Thyroid gland (tissue), 4 donors: Measurements from ENCODE around the gene CD83. TPM values are rescaled to one million over a fixed set of nuclear protein-coding genes. Genes with fewer than 3 reads are reported as not detected.

Experiments
- DNase-seq, 2 donors: peaks; one replicate each; pipeline ENCODE4 v3.0.0-alpha.2; 2019
- H3K27ac ChIP-seq, 3 donors: fragments of 200-600 bp; sonication (generic); 1 replicate in 2 of 3; 2 replicates in 1 of 3; pipeline ENCODE4 v1.5.1; 2016 to 2019; ENCODE audit warnings: mild to moderate bottlenecking in 1 of 3, moderate library complexity in 1 of 3
- H3K27me3 ChIP-seq: fragments of 200-600 bp; sonication (generic); one replicate; pipeline ENCODE4 v1.5.1; 2019
- H3K36me3 ChIP-seq, 2 donors: fragments of 200-600 bp; sonication (generic); one replicate each; pipeline ENCODE4 v1.5.1; 2016 to 2019
- H3K4me1 ChIP-seq, 2 donors: fragments of 200-600 bp; sonication (generic); one replicate each; pipeline ENCODE4 v1.5.1; 2017 to 2019
- H3K4me3 ChIP-seq, 3 donors: fragments of 200-600 bp; sonication (generic); replicated peaks in 1 of 3; 1 replicate in 2 of 3; 2 replicates in 1 of 3; pipeline ENCODE4 v1.5.1; 2016; ENCODE audit warnings: mild to moderate bottlenecking in 1 of 3
- H3K9me3 ChIP-seq: fragments of 200-600 bp; sonication (generic); one replicate; pipeline ENCODE4 v1.5.1; 2017
- POLR2A ChIP-seq, 2 donors: fragments of 450-650 bp; IDR thresholded peaks; one replicate each; pipeline ENCODE4 v1.6.1; 2017; ENCODE audit warnings: antibody characterized with exemption in 2 of 2, mild to moderate bottlenecking in 2 of 2, moderate library complexity in 1 of 2
- WGBS, 2 donors: methylation state at CpG; one replicate each; pipeline ENCODE4 v1.1.5; 2017; 5-methylcytosine and 5-hydroxymethylcytosine counted together
- intact Hi-C: fragments of 100-400 bp; cut with DNase I; formaldehyde crosslinking; loops from one replicate; pipeline ENCODE4 v1.15.1; 2023
- total RNA-seq, 4 donors: library from RNA; depleted of rRNA; stranded (reverse); fragments of >200 nt; gene quantifications; one replicate each; pipeline ENCODE4 v1.2.3, GENCODE V29; 2016
- TF ChIP-seq, protein P1 (sequence below), 6 experiments: fragments of 200-600 bp in 3 of 6; fragments of 450-650 bp in 3 of 6; sonication (generic) in 3 of 6; IDR thresholded peaks; one replicate each; pipeline ENCODE4 v1.5.1; 2016 to 2019; ENCODE audit warnings: antibody characterized with exemption in 6 of 6, mild to moderate bottlenecking in 2 of 6, inconsistent platforms in 1 of 6, moderate library complexity in 1 of 6

Gene CD83
- total RNA-seq, 4 donors from 2014 or later = 3.0 to 4.7 (median 3.4) TPM

DNA sequence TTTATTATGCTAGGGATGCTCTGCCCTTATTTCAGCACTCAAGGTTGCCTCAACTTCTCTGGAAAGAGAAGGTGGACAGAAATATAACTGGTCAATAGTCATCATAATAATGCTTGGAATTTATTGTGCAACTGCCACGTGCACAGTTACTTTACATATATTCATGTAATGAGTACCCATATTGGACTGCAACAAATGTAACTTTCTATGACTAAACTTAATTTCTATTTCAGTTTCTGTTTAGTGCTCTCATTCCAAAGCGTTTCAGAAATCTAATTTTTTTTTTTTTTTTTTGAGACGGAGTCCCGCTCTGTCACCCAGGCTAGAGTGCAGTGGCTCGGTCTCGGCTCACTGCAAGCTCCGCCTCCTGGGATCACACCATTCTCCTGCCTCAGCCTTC is 28.3 kb upstream of the CD83 start:
- H3K36me3 ChIP-seq = no peaks in the 10 kb centered on the region
- DNase-seq = no peak
- TF ChIP-seq POLR2A (IDR thresholded peaks at IDR 0.05) = no peak
- TF ChIP-seq, protein P1, sequence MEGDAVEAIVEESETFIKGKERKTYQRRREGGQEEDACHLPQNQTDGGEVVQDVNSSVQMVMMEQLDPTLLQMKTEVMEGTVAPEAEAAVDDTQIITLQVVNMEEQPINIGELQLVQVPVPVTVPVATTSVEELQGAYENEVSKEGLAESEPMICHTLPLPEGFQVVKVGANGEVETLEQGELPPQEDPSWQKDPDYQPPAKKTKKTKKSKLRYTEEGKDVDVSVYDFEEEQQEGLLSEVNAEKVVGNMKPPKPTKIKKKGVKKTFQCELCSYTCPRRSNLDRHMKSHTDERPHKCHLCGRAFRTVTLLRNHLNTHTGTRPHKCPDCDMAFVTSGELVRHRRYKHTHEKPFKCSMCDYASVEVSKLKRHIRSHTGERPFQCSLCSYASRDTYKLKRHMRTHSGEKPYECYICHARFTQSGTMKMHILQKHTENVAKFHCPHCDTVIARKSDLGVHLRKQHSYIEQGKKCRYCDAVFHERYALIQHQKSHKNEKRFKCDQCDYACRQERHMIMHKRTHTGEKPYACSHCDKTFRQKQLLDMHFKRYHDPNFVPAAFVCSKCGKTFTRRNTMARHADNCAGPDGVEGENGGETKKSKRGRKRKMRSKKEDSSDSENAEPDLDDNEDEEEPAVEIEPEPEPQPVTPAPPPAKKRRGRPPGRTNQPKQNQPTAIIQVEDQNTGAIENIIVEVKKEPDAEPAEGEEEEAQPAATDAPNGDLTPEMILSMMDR (IDR thresholded peaks at IDR 0.05) = no peak
- no peak overlapping the region for H3K27ac ChIP-seq
- intact Hi-C loops = no loop called here
- H3K9me3 ChIP-seq = no peaks in the 10 kb centered on the region
- 89 to 93% methylated on average over 7 of the region's 7 CpGs for WGBS, 2 donors
- no peaks in the 10 kb centered on the region for H3K27me3 ChIP-seq
- peaks cover 0 to 4% of the 10 kb centered on the region in 2 donors for H3K4me1 ChIP-seq
- no peak overlapping the region for H3K4me3 ChIP-seq

DNA sequence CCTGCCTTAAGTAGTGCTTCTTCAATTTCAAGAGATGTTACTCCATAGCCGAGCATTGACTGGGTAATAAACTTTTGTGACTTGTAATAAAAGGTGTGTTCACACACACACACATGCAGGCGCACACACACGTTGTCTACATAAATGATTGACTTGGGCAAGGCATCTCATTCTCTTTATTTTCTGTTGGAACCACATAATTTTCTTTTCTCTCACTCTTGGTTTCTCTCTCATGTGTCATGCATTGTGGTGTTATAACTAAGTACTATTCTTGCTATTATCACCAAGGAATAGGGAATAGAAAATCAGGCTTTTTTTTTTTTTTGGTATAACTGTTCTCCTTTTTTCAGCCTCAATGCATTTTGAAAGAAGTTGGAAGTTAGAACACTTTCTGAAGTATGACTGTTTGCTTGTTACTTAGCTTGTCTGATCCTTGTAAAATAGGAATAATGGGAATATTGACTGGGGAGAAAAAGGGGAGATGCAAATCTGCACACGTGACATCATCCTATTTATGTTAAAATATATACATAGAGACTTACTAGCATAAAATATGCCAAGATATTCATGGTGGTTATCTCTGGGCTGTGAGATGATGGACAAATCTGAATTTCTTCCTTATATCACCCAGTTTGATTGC is 26.1 kb upstream of the CD83 start:
- Histone ChIP-seq H3K4me1 (peaks cover 0 to 4% of the 10 kb centered on the region in 2 donors), H3K27me3 (no peaks in the 10 kb centered on the region), H3K4me3 (no peak overlapping the region), H3K9me3 (no peaks in the 10 kb centered on the region), H3K27ac (no peak overlapping the region), H3K36me3 (no peaks in the 10 kb centered on the region)
- TF ChIP-seq POLR2A (IDR thresholded peaks at IDR 0.05) = no peak
- TF ChIP-seq, protein P1 (IDR thresholded peaks at IDR 0.05) = no peak
- no peak for DNase-seq
- intact Hi-C loops = no loop called here
- WGBS, 2 donors = 88 to 96% methylated on average over 4 of the region's 4 CpGs

DNA sequence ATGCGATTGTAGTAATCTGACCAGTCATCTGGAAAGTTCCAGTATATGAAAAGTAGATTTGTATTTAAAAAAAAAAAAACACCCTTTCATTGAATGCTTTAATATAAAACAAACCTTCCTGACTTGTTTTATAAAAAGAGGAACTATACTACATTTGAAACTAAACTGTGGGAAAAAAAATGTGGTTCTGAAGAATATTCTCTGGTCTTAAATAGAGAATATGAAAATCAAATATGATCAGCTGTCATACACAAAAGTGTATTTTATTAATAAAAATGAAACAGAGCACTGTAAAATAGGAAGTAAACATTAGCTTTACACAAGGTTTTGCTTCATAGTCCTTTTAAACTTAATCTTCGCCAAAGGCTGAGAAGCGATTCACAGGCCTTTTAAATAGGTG is 25.3 kb upstream of the CD83 start:
- no peak overlapping the region for H3K27ac ChIP-seq
- H3K4me3 ChIP-seq = no peak overlapping the region
- no peaks in the 10 kb centered on the region for H3K27me3 ChIP-seq
- H3K4me1 ChIP-seq = peaks cover 0 to 4% of the 10 kb centered on the region in 2 donors
- H3K9me3 ChIP-seq = no peaks in the 10 kb centered on the region
- no peaks in the 10 kb centered on the region for H3K36me3 ChIP-seq
- intact Hi-C loops = no loop called here
- 88 to 92% methylated on average over 3 of the region's 3 CpGs for WGBS, 2 donors
- DNase-seq = no peak
- TF ChIP-seq, protein P1 (IDR thresholded peaks at IDR 0.05) = no peak
- no peak for TF ChIP-seq POLR2A (IDR thresholded peaks at IDR 0.05)

DNA sequence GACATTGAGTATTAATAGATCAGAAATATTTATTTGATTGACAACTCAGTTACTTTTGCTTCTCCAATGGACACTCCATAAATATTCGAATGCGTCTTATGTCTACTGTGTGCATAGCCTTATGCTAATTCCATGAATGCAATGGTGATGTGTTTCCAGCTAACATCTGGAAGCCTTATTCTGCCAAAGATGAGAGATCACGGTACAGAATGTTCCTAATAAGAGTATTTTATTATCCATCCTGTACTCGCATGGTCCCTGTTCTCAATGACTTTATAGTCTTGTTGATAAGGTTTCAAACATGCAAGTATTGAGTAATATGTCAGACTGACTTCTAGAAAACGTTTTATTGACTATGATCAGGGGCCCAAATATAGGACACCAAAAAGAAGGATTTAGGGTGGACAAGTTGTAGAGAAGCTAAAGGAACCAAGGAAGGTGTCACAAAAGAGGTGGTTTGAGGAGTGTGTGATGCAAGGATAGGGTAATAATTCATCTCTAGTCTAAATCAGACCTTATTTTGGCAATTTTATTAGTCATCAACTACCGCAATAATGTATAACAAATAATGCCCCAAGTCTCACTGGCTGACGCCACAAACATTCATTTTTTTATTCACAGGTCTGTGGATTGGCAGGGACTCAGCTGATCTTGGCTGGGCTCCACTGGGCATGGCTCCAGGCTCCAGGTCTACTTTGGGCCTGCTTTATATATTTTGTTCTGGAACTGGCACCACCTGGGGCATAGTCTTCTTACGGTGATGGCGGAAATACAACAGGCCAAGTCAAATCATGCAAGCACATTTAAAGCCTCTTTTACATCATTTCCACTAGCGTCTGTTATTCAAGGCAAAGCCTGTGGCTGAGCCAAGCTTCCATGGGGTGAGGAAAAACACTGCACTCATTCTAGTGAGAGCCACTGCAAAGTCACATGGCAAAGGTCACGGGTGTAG is 24.5 kb upstream of the CD83 start:
- Histone ChIP-seq H3K4me1 (peaks cover 0 to 4% of the 10 kb centered on the region in 2 donors), H3K36me3 (no peaks in the 10 kb centered on the region), H3K9me3 (no peaks in the 10 kb centered on the region), H3K27ac (no peak overlapping the region), H3K27me3 (no peaks in the 10 kb centered on the region), H3K4me3 (no peak overlapping the region)
- DNase-seq = peak; percentile 53 to 58
- intact Hi-C loops = no loop called here
- TF ChIP-seq, protein P1 (IDR thresholded peaks at IDR 0.05) = no peak
- no peak for TF ChIP-seq POLR2A (IDR thresholded peaks at IDR 0.05)
- 58 to 68% methylated on average over 11 of the region's 11 CpGs for WGBS, 2 donors

DNA sequence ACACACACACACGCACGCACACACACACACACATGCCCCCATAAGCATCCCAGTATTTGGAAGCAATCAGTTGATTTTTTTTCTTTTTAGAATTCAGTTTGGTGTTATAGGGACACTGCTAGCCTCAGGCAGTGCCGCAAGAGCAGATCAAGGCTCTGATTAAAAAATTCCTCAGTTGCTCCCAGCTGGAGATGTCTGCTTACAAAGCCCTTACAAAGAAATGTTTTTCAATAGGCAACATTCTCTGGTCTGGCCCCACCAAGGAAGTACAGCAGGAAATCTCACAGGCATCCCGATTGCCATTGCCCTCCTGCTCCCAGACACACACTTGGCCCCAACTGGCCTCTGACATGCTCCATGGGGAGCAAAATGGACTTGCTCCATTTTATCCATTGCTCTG is 22.9 kb upstream of the CD83 start:
- H3K27ac ChIP-seq = no peak overlapping the region
- intact Hi-C loops = no loop called here

More for the DNA sequence above, 22.9 kb upstream of the CD83 start:
- Histone ChIP-seq H3K9me3 (no peaks in the 10 kb centered on the region), H3K4me1 (peaks cover 0 to 5% of the 10 kb centered on the region in 2 donors), H3K36me3 (no peaks in the 10 kb centered on the region), H3K4me3 (no peak overlapping the region), H3K27me3 (no peaks in the 10 kb centered on the region)
- no peak for TF ChIP-seq POLR2A (IDR thresholded peaks at IDR 0.05)
- TF ChIP-seq, protein P1 (IDR thresholded peaks at IDR 0.05) = no peak
- 85 to 100% methylated on average over 4 of the region's 4 CpGs for WGBS, 2 donors
- DNase-seq = no peak
